ENCODE data around the gene MAP3K4.
"Not testable (repeated sequence)": the region's sequence is repeated elsewhere in the genome, so short reads cannot be mapped to it uniquely, and the experiment has no call there.

The MAP3K4 gene

DNA sequence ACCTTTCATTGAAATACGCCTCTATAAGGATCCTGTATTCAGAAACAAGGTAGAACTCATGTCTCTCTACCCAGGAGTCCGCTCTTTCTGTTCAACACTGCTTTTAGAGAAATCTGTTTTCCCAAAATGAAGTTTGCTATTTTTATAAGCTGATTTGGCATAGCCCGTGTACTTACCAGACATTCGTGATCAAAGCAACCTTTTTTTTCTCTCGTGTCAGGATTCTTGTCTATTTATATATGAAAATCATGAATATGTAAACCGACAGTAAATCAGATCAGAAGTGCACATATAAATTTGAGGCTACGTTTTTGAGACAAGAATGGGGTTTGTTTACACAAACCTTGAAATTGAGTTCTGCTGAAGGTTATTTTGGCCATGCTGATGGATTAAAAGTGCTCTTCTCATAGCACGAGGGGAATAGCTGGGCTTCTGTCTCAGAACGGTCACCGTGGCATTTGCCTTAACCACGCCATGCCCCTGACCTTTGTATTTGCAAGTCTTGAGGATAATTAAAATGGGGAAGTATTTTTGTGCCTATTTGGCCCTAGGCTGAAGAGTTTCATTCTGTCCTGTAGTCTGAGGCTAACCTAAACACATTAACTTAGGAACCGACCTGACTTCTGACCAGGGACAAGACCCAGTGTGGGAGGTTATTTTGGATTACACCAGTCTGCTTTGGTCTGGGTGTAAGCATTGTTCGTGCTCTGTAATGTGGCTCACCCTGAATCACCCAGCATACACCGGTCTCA lies 118.6 kb downstream of the MAP3K4 start:
- no peak for DNase-seq (ENCODE audit: extremely low spot score)
- ChIA-PET POLR2A (no interaction called here), CTCF (no interaction called here)
- TF ChIP-seq FOXK2 (IDR thresholded peaks at IDR 0.05), result no peak
- no peak for TF ChIP-seq ZNF384 (IDR thresholded peaks at IDR 0.05)
- no peak for TF ChIP-seq FOXM1 (IDR thresholded peaks at IDR 0.05; ENCODE audit: borderline replicate concordance)
- no peak for TF ChIP-seq NFRKB (IDR thresholded peaks at IDR 0.05)

DNA sequence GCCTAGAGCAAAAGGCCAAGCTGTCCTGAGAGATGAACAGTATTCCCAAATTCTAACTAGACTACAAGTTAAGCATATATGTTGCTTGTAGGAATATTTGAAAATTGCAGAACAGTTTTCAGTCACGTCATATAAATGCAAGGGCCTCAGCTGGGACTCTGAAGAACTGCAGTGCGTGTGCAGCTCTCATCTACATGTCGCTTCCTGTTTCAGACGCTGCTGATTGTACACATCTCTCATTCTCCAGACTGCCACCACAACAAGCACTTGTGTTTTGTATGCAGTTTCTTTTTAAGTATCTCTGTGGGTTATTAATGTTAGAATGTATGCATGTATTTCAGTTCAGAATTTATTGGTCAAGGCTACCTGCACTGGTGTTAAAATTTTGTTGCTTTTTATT lies 119.7 kb downstream of the MAP3K4 start:
- ChIA-PET CTCF (interaction anchor here (0.7 kb wide), 1 partner anchor 263 kb away, joined by 3 read pairs; no protein-coding TSS in a partner anchor), POLR2A (no interaction called here)
- DNase-seq (ENCODE audit: extremely low spot score), result no peak
- no peak for TF ChIP-seq CTBP1 (IDR thresholded peaks at IDR 0.05; ENCODE audit: borderline replicate concordance)
- no peak for TF ChIP-seq SP1 (IDR thresholded peaks at IDR 0.05)

DNA sequence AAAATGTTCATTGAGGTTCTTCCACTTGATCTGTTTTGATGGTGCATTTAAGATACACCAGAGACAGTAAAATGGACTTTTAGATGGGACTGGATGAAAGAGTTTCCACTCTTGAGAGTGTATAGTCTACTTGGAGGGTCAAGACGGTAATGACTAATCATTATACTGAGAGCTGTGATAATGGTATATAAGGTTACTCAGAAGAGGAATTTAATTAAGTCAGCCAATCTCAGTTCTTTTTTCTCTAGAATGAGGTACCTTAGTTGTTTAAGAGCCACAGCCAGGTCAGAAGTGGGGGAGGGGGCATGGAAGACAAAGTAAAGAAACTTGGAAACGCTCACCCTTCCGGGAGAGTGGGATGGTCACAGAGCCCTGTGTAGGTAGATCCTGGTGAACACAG lies 123.9 kb downstream of the MAP3K4 start:
- no peak for TF ChIP-seq ZNF384 (IDR thresholded peaks at IDR 0.05)
- TF ChIP-seq TARDBP (IDR thresholded peaks at IDR 0.05), result no peak
- TF ChIP-seq BHLHE40 (IDR thresholded peaks at IDR 0.05; ENCODE audit: borderline replicate concordance), result no peak
- TF ChIP-seq L3MBTL2 (conservative IDR thresholded peaks at IDR 0.05), result no peak
- TF ChIP-seq FOXK2 (IDR thresholded peaks at IDR 0.05), result no peak
- TF ChIP-seq NFRKB (IDR thresholded peaks at IDR 0.05), result no peak
- no peak for TF ChIP-seq FOXA1 (IDR thresholded peaks at IDR 0.05)
- no peak for TF ChIP-seq SUZ12 (IDR thresholded peaks at IDR 0.05)
- TF ChIP-seq ARNT (IDR thresholded peaks at IDR 0.05), result no peak
- no peak for TF ChIP-seq HDGF (IDR thresholded peaks at IDR 0.05; ENCODE audit: borderline replicate concordance)
- TF ChIP-seq LEF1 (IDR thresholded peaks at IDR 0.05; ENCODE audit: borderline replicate concordance), result no peak
- TF ChIP-seq, protein P1, sequence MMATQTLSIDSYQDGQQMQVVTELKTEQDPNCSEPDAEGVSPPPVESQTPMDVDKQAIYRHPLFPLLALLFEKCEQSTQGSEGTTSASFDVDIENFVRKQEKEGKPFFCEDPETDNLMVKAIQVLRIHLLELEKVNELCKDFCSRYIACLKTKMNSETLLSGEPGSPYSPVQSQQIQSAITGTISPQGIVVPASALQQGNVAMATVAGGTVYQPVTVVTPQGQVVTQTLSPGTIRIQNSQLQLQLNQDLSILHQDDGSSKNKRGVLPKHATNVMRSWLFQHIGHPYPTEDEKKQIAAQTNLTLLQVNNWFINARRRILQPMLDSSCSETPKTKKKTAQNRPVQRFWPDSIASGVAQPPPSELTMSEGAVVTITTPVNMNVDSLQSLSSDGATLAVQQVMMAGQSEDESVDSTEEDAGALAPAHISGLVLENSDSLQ (IDR thresholded peaks at IDR 0.05), result no peak
- TF ChIP-seq CTBP1 (IDR thresholded peaks at IDR 0.05; ENCODE audit: borderline replicate concordance), result no peak
- no peak for TF ChIP-seq FOXM1 (IDR thresholded peaks at IDR 0.05; ENCODE audit: borderline replicate concordance)
- TF ChIP-seq ELF4 (IDR thresholded peaks at IDR 0.05), result no peak
- no peak for TF ChIP-seq SP1 (IDR thresholded peaks at IDR 0.05)
- ChIA-PET CTCF (no interaction called here), POLR2A (no interaction called here)
- DNase-seq (ENCODE audit: extremely low spot score), result no peak

DNA sequence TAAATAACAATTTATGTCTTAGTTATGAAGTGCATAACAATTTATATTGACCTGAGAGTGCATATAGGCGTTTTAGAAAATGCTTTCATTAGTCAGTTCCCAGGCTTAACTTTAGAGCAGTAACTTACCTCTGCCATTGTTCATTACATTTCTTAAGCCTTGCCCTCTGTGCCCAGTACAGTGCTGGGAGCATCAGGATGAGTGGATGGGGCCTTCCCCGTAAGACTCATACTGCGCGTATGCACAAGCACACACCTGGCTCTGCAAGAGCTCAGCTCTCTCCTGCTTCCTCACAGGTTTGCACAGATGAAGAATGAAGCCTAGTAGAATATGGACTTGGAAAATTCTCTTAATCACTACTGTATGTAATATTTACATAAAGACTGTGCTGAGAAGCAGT lies 125.0 kb downstream of the MAP3K4 start:
- ChIA-PET POLR2A (no interaction called here), CTCF (no interaction called here)
- DNase-seq (ENCODE audit: extremely low spot score), result no peak
- TF ChIP-seq NFRKB (IDR thresholded peaks at IDR 0.05), result no peak
- no peak for TF ChIP-seq SP1 (IDR thresholded peaks at IDR 0.05)
- TF ChIP-seq ELF4 (IDR thresholded peaks at IDR 0.05), result no peak
- TF ChIP-seq L3MBTL2 (conservative IDR thresholded peaks at IDR 0.05), result no peak
- TF ChIP-seq, protein P1 (IDR thresholded peaks at IDR 0.05), result no peak

DNA sequence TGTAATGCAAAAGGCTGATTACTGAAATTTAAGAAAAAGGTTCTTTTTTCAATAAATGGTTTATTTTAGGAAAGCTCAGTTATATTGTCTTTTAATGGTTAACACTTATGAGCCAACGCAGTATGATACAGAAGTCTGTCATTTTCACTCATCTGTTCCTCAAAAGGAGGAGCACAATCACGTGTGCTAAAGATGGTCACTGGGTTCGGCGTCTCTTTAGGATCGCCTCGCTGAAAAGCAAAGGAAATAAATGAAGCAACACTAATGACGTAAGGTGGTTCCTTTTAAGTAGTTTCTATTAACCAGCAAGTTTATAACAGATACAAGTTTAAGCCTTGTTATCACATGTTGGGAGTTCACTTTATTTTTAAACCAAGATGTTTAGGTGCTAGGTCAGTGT lies 125.7 kb downstream of the MAP3K4 start:
- POLR2A ChIA-PET, result no interaction called here
- CTCF ChIA-PET, result interaction anchor here (1.2 kb wide), 1 partner anchor 16 kb away, joined by 3 read pairs; no protein-coding TSS in a partner anchor
- TF ChIP-seq FOXK2 (IDR thresholded peaks at IDR 0.05) (no peak), L3MBTL2 (conservative IDR thresholded peaks at IDR 0.05) (no peak), SUZ12 (IDR thresholded peaks at IDR 0.05) (no peak), BHLHE40 (IDR thresholded peaks at IDR 0.05; ENCODE audit: borderline replicate concordance) (no peak)
- DNase-seq (ENCODE audit: extremely low spot score), result no peak

DNA sequence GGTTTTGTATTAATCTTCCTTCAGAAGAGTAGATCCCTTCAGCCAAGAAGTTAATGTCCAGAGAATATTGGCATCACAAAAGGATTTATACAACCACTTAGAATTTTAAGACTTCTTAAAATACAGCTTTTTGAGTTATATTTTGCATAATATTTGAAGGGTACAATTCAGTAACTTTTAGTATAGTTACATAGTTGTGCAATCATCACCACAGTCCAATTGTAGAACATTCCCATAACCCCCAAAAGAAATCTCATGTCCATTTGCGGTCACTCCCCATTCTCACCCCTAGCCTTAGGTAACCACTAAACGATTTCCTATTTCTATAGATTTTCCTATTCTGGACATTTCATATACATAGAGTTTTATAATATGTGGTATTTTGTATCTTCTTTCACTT lies 126.4 kb downstream of the MAP3K4 start:
- TF ChIP-seq FOXA1 (IDR thresholded peaks at IDR 0.05) (no peak), FOXK2 (IDR thresholded peaks at IDR 0.05) (no peak), NFRKB (IDR thresholded peaks at IDR 0.05) (no peak), ZNF384 (IDR thresholded peaks at IDR 0.05) (no peak), CTBP1 (IDR thresholded peaks at IDR 0.05; ENCODE audit: borderline replicate concordance) (no peak), SUZ12 (IDR thresholded peaks at IDR 0.05) (no peak), L3MBTL2 (conservative IDR thresholded peaks at IDR 0.05) (no peak), LEF1 (IDR thresholded peaks at IDR 0.05; ENCODE audit: borderline replicate concordance) (no peak)
- TF ChIP-seq, protein P1 (IDR thresholded peaks at IDR 0.05), result no peak

DNA sequence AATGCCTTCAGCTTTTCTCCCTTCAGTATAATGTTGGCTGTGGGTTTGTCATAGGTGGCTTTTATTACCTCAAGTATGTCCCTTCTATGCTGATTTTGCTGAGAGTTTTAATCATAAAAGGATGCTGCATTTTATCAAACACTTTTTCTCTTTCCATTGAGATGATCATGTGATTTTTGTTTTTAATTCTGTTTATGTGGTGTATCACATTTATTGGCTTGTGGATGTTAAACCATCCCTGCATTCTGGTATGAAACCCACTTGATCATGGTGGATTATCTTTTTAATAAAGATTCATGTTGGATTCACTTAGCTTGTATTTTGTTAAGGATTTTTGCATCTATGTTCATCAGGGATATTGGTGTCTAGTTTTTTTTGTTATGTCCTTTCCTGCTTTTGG lies 131.8 kb downstream of the MAP3K4 start:
- DNase-seq (ENCODE audit: extremely low spot score); CTCF ChIA-PET; POLR2A ChIA-PET: not testable (repeated sequence)

More for the DNA sequence above, 126.4 kb downstream of the MAP3K4 start:
- POLR2A ChIA-PET, result no interaction called here
- CTCF ChIA-PET, result interaction anchor here (1.2 kb wide), 1 partner anchor 16 kb away, joined by 3 read pairs; no protein-coding TSS in a partner anchor
- DNase-seq (ENCODE audit: extremely low spot score), result no peak
